ENCODE measurements around the gene SCN11A.

SCN11A gene

DNA sequence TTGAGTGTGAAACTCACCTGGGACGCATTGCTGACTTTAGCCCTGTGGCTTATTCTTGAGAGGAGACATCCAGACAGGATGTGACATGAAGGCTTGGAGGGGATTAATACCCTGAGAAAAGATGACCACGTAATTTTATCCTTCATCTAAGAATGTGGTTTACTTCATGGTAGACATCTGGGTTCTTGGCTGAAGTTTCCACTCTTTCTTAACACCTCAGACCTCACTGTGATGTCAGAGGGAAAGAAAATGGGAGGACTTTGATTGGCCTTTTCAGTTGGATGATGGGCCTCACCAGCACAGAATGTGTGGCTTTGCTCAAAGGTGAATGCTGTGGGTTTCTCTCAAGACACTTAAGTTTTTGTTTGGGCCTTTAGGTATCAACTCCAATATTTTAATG is 39.2 kb upstream of the SCN11A start:
- H3K27ac ChIP-seq (ENCODE audit: low read depth, low read length), result no peak overlapping the region
- H3K4me3 ChIP-seq (ENCODE audit: low read depth in 1 of 2, low read length in 2 of 2), result no peak overlapping the region
- H3K36me3 ChIP-seq (ENCODE audit: insufficient read depth, low read length), result peaks cover 69% of the 10 kb centered on the region
- H3K9ac ChIP-seq (ENCODE audit: low read length), result no peak overlapping the region
- H3K4me1 ChIP-seq (ENCODE audit: insufficient read depth, low read length), result no peaks in the 10 kb centered on the region
- H3K9me3 ChIP-seq (ENCODE audit: low read length), result no peaks in the 10 kb centered on the region
- no peaks in the 10 kb centered on the region for H3K27me3 ChIP-seq (ENCODE audit: control insufficient read depth in 1 of 2, insufficient read depth in 2 of 2, low read length in 2 of 2)

DNA sequence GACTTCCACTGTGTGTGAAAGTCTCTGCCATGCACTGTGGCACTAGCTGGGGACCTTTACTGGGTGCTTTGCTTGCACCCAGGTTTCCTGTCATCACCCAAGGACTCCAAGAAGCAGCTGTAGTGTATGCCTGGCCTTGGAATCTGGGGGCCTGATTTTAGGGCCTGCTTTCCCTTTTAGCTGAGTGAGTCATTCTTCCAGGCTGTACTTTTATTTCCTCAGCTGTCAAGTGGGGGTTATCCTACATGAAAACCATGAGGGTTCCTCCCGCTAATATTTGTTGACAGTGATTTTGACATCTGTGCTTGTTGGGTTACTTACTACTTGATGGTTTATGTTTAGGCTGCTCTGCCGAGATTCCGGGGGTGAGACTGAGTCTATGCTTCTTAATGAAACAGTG is 37.1 kb upstream of the SCN11A start:
- H3K27ac ChIP-seq (ENCODE audit: low read depth, low read length), result no peak overlapping the region
- no peak overlapping the region for H3K9ac ChIP-seq (ENCODE audit: low read length)
- no peaks in the 10 kb centered on the region for H3K27me3 ChIP-seq (ENCODE audit: control insufficient read depth in 1 of 2, insufficient read depth in 2 of 2, low read length in 2 of 2)
- no peaks in the 10 kb centered on the region for H3K9me3 ChIP-seq (ENCODE audit: low read length)
- H3K36me3 ChIP-seq (ENCODE audit: insufficient read depth, low read length), result peaks cover 59% of the 10 kb centered on the region
- no peaks in the 10 kb centered on the region for H3K4me1 ChIP-seq (ENCODE audit: insufficient read depth, low read length)
- no peak overlapping the region for H3K4me3 ChIP-seq (ENCODE audit: low read depth in 1 of 2, low read length in 2 of 2)

DNA sequence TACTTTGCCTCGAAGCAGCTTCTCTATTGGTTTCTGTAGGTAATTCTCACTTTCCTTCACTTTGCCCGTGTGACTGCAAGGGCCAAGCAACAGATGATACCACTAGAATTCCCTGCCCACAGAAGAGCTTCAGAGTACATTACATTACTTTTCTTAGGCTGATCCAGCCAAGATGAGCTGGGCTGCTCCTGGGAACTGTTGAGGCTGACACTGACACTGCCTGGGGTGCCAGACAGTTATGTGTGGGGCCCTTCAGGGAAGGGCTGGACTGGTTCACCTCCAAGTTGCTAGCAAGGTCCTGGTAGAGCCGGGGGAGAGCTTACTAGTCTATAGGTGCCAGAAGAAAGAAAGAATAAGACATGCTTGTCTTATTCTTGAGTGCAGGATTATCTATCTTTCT is 36.7 kb upstream of the SCN11A start:
- peaks cover 61% of the 10 kb centered on the region for H3K36me3 ChIP-seq (ENCODE audit: insufficient read depth, low read length)

DNA sequence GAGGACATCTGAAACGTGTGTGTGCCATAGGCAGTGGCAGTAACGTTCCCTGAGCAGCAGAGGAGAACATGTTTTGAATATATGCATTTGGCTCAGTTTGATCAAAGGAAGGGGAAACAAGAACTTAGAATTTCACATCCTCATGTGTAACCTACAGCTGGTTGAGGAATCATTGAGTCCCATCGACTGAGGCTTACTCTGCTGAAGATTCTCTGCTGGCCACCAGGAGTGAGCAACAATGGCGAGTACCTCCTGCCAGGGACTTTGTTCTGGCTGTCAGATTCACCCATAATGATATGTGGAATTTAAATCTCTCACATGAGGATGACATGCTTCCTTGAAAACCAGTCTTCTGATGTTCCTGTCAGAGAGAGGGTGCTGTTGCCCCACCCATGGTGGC is 34.4 kb upstream of the SCN11A start:
- Histone ChIP-seq H3K4me3 (ENCODE audit: low read depth in 1 of 2, low read length in 2 of 2) (no peak overlapping the region), H3K27ac (ENCODE audit: low read depth, low read length) (no peak overlapping the region), H3K4me1 (ENCODE audit: insufficient read depth, low read length) (no peaks in the 10 kb centered on the region), H3K27me3 (ENCODE audit: control insufficient read depth in 1 of 2, insufficient read depth in 2 of 2, low read length in 2 of 2) (no peaks in the 10 kb centered on the region), H3K9me3 (ENCODE audit: low read length) (no peaks in the 10 kb centered on the region), H3K36me3 (ENCODE audit: insufficient read depth, low read length) (peaks cover 60% of the 10 kb centered on the region), H3K9ac (ENCODE audit: low read length) (no peak overlapping the region)

More for the DNA sequence above, 36.7 kb upstream of the SCN11A start:
- H3K4me1 ChIP-seq (ENCODE audit: insufficient read depth, low read length), result no peaks in the 10 kb centered on the region
- no peaks in the 10 kb centered on the region for H3K9me3 ChIP-seq (ENCODE audit: low read length)
- no peaks in the 10 kb centered on the region for H3K27me3 ChIP-seq (ENCODE audit: control insufficient read depth in 1 of 2, insufficient read depth in 2 of 2, low read length in 2 of 2)
- no peak overlapping the region for H3K4me3 ChIP-seq (ENCODE audit: low read depth in 1 of 2, low read length in 2 of 2)
- no peak overlapping the region for H3K9ac ChIP-seq (ENCODE audit: low read length)
- no peak overlapping the region for H3K27ac ChIP-seq (ENCODE audit: low read depth, low read length)

DNA sequence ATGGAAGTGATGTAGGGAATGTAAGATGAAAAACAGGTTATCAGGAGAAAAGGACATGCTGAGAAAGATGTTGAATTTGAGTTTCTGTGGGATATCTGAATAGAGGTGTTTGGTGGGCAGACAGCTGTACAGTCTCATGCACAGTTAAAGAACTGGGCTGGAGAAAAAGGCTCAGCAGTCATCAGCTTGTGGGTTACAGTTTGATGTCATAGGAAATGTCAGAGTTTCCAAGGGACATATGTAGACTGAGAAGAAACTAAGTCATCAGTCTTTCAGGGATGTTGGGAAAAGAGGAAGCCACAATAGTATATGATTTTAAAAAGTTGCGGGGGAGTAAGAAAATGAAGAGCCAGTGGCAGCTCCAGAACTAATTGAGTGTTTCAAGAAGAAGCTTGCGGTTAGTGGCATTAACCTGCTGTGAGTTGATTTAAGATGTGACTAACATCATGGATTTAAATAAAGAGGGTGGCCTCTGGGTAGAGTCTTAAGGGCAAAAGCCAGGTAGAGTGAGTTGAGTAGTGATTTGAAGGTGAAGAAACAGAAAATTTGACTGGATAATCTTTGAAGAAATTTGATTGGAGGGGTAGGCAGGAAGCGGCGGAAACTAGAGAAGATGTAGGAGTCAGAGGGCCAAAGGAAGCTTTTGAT is 31.0 kb upstream of the SCN11A start:
- Histone ChIP-seq H3K27ac (ENCODE audit: low read depth, low read length) (no peak overlapping the region), H3K9me3 (ENCODE audit: low read length) (no peaks in the 10 kb centered on the region), H3K9ac (ENCODE audit: low read length) (no peak overlapping the region), H3K4me1 (ENCODE audit: insufficient read depth, low read length) (no peaks in the 10 kb centered on the region), H3K4me3 (ENCODE audit: low read depth in 1 of 2, low read length in 2 of 2) (no peak overlapping the region), H3K27me3 (ENCODE audit: control insufficient read depth in 1 of 2, insufficient read depth in 2 of 2, low read length in 2 of 2) (no peaks in the 10 kb centered on the region), H3K36me3 (ENCODE audit: insufficient read depth, low read length) (peaks cover 52% of the 10 kb centered on the region)

DNA sequence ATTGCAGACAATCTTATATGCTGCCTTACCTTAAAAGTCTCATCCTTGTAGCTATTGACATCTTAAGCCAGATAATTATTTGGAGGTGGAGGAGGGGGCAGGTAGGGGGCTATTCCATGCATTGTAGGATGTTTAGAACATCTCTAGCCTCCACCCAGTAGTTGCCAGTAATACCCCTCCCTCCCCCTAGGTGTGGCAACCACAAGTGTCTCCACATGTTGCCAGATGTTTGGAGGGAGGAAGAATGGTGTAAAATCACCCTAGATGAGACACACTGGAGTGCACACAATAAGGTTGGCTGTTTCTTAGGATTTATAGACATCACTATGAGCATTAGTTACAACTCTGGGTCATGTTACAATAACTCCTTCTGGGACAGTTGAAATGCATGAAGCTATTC is 28.3 kb upstream of the SCN11A start:
- H3K9ac ChIP-seq (ENCODE audit: low read length), result no peak overlapping the region
- peaks cover 53% of the 10 kb centered on the region for H3K36me3 ChIP-seq (ENCODE audit: insufficient read depth, low read length)
- no peaks in the 10 kb centered on the region for H3K27me3 ChIP-seq (ENCODE audit: control insufficient read depth in 1 of 2, insufficient read depth in 2 of 2, low read length in 2 of 2)
- no peak overlapping the region for H3K4me3 ChIP-seq (ENCODE audit: low read depth in 1 of 2, low read length in 2 of 2)
- H3K27ac ChIP-seq (ENCODE audit: low read depth, low read length), result no peak overlapping the region
- H3K4me1 ChIP-seq (ENCODE audit: insufficient read depth, low read length), result no peaks in the 10 kb centered on the region
- H3K9me3 ChIP-seq (ENCODE audit: low read length), result no peaks in the 10 kb centered on the region

DNA sequence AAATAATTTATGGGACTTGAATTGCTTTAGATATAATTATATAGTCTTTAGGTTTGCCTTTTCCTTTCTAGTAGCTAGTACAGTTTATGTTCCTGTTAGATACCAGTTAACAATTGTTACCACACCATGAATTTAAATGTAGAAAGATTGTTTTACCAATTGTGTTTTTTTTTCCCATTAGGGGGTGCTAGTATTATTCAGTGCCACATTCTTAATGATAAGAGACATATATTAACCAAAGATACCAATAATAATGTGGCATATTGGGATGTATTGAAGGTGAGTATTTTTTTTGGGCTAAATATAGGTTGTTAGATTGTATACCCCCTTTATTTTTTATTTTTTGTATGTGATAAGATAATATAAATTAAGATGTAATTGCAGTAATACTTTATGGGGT is 27.8 kb upstream of the SCN11A start:
- Histone ChIP-seq H3K4me1 (ENCODE audit: insufficient read depth, low read length) (no peaks in the 10 kb centered on the region), H3K9ac (ENCODE audit: low read length) (no peak overlapping the region), H3K27me3 (ENCODE audit: control insufficient read depth in 1 of 2, insufficient read depth in 2 of 2, low read length in 2 of 2) (no peaks in the 10 kb centered on the region), H3K9me3 (ENCODE audit: low read length) (no peaks in the 10 kb centered on the region), H3K4me3 (ENCODE audit: low read depth in 1 of 2, low read length in 2 of 2) (no peak overlapping the region), H3K27ac (ENCODE audit: low read depth, low read length) (no peak overlapping the region), H3K36me3 (ENCODE audit: insufficient read depth, low read length) (peaks cover 55% of the 10 kb centered on the region)

DNA sequence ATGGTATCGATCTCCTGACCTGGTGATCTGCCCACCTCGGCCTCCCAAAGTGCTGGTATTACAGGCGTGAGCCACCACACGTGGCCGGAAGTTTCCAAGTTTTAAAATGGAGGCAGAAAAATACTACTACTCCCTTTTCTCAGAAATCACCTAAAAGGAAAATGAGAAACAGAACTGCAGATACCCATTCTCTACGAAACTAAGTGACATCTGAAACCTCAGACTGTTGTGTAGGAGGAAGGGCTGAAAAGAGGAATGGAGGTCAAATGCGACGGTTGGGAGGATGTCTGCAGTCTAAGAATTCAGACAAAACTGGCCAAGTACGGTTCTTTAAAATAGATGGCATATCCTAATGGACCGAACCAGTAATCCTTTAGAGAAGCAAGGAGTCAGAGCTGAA is 24.2 kb upstream of the SCN11A start:
- peaks cover 61% of the 10 kb centered on the region for H3K36me3 ChIP-seq (ENCODE audit: insufficient read depth, low read length)
- H3K27ac ChIP-seq (ENCODE audit: low read depth, low read length), result no peak overlapping the region
- H3K9ac ChIP-seq (ENCODE audit: low read length), result no peak overlapping the region
- H3K4me1 ChIP-seq (ENCODE audit: insufficient read depth, low read length), result no peaks in the 10 kb centered on the region
- H3K27me3 ChIP-seq (ENCODE audit: control insufficient read depth in 1 of 2, insufficient read depth in 2 of 2, low read length in 2 of 2), result no peaks in the 10 kb centered on the region
- no peaks in the 10 kb centered on the region for H3K9me3 ChIP-seq (ENCODE audit: low read length)
- H3K4me3 ChIP-seq (ENCODE audit: low read depth in 1 of 2, low read length in 2 of 2), result no peak overlapping the region

DNA sequence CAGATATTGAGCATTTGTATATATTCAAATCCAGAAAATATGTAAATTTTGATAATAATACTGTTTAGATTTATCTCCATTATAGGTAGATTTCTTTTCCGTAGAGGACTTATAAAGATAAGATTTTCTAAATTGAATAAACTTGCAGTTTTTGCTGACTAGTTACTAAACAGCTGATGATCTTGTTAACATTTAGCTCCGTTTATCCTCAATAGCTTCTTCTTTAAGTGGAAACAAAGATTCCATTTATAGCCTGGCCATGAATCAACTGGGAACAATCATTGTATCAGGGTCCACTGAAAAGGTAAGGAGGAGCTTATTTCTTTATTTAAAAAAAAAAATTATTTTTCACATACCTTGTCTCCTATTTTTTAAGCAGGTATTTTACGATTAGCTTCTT is 16.8 kb upstream of the SCN11A start:
- Histone ChIP-seq H3K4me3 (ENCODE audit: low read depth in 1 of 2, low read length in 2 of 2) (no peak overlapping the region), H3K4me1 (ENCODE audit: insufficient read depth, low read length) (no peaks in the 10 kb centered on the region), H3K36me3 (ENCODE audit: insufficient read depth, low read length) (peaks cover 29% of the 10 kb centered on the region), H3K27ac (ENCODE audit: low read depth, low read length) (no peak overlapping the region), H3K27me3 (ENCODE audit: control insufficient read depth in 1 of 2, insufficient read depth in 2 of 2, low read length in 2 of 2) (no peaks in the 10 kb centered on the region), H3K9ac (ENCODE audit: low read length) (no peak overlapping the region), H3K9me3 (ENCODE audit: low read length) (no peaks in the 10 kb centered on the region)

DNA sequence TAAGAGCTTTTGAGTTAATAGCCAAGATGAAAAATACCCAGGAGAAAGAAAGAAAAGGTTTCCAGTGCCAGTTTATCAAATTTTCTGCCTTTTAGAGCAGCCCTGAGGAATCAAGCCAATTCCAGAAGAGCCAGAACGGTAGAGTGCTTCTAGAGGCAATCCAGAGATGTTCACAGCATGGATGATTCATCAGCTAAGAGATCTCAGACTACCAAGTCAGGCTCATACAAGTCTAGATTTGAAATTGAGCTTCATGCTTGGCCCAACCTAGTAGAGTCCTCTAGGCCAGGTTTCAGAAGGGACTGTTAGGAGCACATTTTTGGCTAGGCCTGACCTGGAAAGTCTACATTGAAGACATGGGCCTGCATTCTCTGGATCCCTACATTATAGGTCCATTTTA is 15.5 kb upstream of the SCN11A start:
- Histone ChIP-seq H3K27ac (ENCODE audit: low read depth, low read length) (no peak overlapping the region), H3K27me3 (ENCODE audit: control insufficient read depth in 1 of 2, insufficient read depth in 2 of 2, low read length in 2 of 2) (no peaks in the 10 kb centered on the region), H3K4me3 (ENCODE audit: low read depth in 1 of 2, low read length in 2 of 2) (no peak overlapping the region), H3K36me3 (ENCODE audit: insufficient read depth, low read length) (peaks cover 24% of the 10 kb centered on the region), H3K9ac (ENCODE audit: low read length) (no peak overlapping the region), H3K9me3 (ENCODE audit: low read length) (no peaks in the 10 kb centered on the region), H3K4me1 (ENCODE audit: insufficient read depth, low read length) (no peaks in the 10 kb centered on the region)

DNA sequence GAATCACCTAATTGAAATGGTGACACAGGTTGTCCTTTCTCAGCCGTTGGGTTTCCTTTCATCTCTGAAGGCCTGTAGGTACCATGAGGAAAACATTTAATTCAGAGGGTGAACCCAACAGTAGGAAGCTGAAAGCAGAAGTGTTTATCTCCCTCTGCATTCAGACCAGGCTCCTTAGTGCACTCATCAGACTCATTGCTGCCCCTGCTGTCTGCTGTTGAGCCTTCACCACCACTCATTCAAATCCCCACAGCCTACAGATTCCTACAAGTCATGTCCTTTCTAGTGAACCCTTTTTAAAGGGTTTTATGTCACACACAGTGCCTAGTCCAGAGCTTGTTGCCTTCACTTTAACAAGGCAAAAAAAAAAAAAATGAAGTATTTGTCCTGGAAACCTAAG is 13.5 kb upstream of the SCN11A start:
- H3K4me3 ChIP-seq (ENCODE audit: low read depth in 1 of 2, low read length in 2 of 2), result no peak overlapping the region
- no peaks in the 10 kb centered on the region for H3K9me3 ChIP-seq (ENCODE audit: low read length)
- H3K27ac ChIP-seq (ENCODE audit: low read depth, low read length), result no peak overlapping the region
- H3K36me3 ChIP-seq (ENCODE audit: insufficient read depth, low read length), result peaks cover 18% of the 10 kb centered on the region
- H3K4me1 ChIP-seq (ENCODE audit: insufficient read depth, low read length), result no peaks in the 10 kb centered on the region
- no peaks in the 10 kb centered on the region for H3K27me3 ChIP-seq (ENCODE audit: control insufficient read depth in 1 of 2, insufficient read depth in 2 of 2, low read length in 2 of 2)
- H3K9ac ChIP-seq (ENCODE audit: low read length), result no peak overlapping the region

DNA sequence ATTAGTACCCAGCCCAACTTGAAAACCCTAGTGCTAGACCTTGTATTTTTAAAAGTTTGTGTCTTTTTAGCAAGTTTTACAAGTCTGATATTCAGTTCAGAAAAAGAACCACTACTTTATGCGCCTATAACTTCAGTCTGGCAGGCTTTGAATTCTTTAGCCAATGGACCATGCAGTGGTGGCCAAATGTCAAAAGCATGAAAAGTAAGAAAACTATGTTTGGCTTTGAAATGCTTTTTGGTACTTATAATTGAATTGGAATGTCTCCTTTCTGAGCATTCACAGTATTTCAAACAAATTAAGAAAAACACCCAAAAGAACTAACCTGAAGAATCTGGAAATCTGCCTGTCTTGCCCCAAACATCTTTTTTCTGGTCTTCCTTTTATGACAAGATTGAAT is 12.9 kb upstream of the SCN11A start:
- H3K27ac ChIP-seq (ENCODE audit: low read depth, low read length), result no peak overlapping the region
- no peak overlapping the region for H3K4me3 ChIP-seq (ENCODE audit: low read depth in 1 of 2, low read length in 2 of 2)

More for the DNA sequence above, 12.9 kb upstream of the SCN11A start:
- no peak overlapping the region for H3K9ac ChIP-seq (ENCODE audit: low read length)
- H3K9me3 ChIP-seq (ENCODE audit: low read length), result no peaks in the 10 kb centered on the region
- no peaks in the 10 kb centered on the region for H3K4me1 ChIP-seq (ENCODE audit: insufficient read depth, low read length)
- peaks cover 14% of the 10 kb centered on the region for H3K36me3 ChIP-seq (ENCODE audit: insufficient read depth, low read length)
- no peaks in the 10 kb centered on the region for H3K27me3 ChIP-seq (ENCODE audit: control insufficient read depth in 1 of 2, insufficient read depth in 2 of 2, low read length in 2 of 2)
